Measurements from ENCODE around the gene AGBL4. TPM values are rescaled to one million over a fixed set of nuclear protein-coding genes. Genes with fewer than 3 reads are reported as not detected.

Gene AGBL4
- total and polyA plus RNA-seq, 2 of the 13 experiments (the other 11 are each of a cell fraction or from before 2014, with no cell fraction given) = not detected

DNA sequence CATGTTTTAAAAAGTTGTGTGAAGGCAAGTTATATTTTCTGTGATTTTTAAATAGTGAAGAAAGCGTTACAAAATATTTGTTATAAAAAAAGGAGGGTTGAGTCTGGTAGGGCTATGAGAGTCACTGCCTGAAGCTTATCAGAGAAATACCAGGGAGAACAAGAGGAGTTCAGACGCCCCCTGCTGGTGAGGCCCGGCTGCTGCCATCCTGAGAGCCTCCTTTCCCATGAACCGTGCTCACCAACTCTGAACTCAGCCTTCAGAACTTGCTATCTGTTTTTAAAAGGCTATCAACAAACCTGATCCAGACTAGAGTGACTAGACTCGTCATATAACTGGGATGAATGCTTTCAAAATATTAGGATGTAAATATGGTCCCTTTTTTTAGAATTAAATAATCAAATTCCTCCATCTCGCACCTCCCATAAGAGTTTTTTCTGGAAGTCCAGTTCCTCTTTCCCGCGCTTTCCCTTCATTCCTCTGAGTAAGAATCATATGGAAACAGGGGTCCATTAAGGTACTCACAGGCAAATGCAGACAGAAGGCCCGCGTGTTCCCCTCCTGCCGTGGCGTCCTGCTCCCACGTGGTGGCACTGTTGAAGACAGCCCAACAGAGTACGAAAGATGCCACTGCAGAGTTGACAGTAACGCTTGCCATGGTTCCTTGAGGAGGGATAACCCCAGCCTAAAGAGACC lies 1525.5 kb downstream of the AGBL4 start (continued):
- TF ChIP-seq, protein P1, sequence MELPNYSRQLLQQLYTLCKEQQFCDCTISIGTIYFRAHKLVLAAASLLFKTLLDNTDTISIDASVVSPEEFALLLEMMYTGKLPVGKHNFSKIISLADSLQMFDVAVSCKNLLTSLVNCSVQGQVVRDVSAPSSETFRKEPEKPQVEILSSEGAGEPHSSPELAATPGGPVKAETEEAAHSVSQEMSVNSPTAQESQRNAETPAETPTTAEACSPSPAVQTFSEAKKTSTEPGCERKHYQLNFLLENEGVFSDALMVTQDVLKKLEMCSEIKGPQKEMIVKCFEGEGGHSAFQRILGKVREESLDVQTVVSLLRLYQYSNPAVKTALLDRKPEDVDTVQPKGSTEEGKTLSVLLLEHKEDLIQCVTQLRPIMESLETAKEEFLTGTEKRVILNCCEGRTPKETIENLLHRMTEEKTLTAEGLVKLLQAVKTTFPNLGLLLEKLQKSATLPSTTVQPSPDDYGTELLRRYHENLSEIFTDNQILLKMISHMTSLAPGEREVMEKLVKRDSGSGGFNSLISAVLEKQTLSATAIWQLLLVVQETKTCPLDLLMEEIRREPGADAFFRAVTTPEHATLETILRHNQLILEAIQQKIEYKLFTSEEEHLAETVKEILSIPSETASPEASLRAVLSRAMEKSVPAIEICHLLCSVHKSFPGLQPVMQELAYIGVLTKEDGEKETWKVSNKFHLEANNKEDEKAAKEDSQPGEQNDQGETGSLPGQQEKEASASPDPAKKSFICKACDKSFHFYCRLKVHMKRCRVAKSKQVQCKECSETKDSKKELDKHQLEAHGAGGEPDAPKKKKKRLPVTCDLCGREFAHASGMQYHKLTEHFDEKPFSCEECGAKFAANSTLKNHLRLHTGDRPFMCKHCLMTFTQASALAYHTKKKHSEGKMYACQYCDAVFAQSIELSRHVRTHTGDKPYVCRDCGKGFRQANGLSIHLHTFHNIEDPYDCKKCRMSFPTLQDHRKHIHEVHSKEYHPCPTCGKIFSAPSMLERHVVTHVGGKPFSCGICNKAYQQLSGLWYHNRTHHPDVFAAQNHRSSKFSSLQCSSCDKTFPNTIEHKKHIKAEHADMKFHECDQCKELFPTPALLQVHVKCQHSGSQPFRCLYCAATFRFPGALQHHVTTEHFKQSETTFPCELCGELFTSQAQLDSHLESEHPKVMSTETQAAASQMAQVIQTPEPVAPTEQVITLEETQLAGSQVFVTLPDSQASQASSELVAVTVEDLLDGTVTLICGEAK (IDR thresholded peaks at IDR 0.05) = no peak
- TF ChIP-seq, protein P1 (CRISPR knock-in tag; IDR thresholded peaks at IDR 0.05) = no peak
- TF ChIP-seq YY1 (IDR thresholded peaks at IDR 0.05; ENCODE audit: insufficient read depth, insufficient replicate concordance, low read depth, low read length) (no peak), RFX3 (CRISPR knock-in tag; IDR thresholded peaks at IDR 0.05) (no peak), ZNF552 (CRISPR knock-in tag; IDR thresholded peaks at IDR 0.05; ENCODE audit: borderline replicate concordance) (no peak), TEAD3 (CRISPR knock-in tag; optimal IDR thresholded peaks at IDR 0.05; ENCODE audit: borderline replicate concordance) (peak; percentile 59), SOX5 (CRISPR knock-in tag; IDR thresholded peaks at IDR 0.05; ENCODE audit: borderline replicate concordance) (no peak), ZKSCAN8 (CRISPR knock-in tag; IDR thresholded peaks at IDR 0.05; ENCODE audit: borderline replicate concordance) (no peak), FOXA3 (CRISPR knock-in tag; IDR thresholded peaks at IDR 0.05) (no peak), ZNF720 (CRISPR knock-in tag; IDR thresholded peaks at IDR 0.05) (no peak), ZNF607 (CRISPR knock-in tag; IDR thresholded peaks at IDR 0.05; ENCODE audit: borderline replicate concordance) (no peak), CBX1 (IDR thresholded peaks at IDR 0.05; ENCODE audit: low read depth) (no peak), SUZ12 (IDR thresholded peaks at IDR 0.05; ENCODE audit: low read depth, low read length) (no peak), NFKBIZ (CRISPR knock-in tag; IDR thresholded peaks at IDR 0.05) (no peak), SP5 (CRISPR knock-in tag; IDR thresholded peaks at IDR 0.05; ENCODE audit: borderline replicate concordance, low read depth) (no peak), BRCA1 (CRISPR knock-in tag; IDR thresholded peaks at IDR 0.05) (no peak), RAD21 (CRISPR knock-in tag; IDR thresholded peaks at IDR 0.05) (peak; percentile 23; the same call in 1 of the 2 replicates)
- TF ChIP-seq, protein P2, sequence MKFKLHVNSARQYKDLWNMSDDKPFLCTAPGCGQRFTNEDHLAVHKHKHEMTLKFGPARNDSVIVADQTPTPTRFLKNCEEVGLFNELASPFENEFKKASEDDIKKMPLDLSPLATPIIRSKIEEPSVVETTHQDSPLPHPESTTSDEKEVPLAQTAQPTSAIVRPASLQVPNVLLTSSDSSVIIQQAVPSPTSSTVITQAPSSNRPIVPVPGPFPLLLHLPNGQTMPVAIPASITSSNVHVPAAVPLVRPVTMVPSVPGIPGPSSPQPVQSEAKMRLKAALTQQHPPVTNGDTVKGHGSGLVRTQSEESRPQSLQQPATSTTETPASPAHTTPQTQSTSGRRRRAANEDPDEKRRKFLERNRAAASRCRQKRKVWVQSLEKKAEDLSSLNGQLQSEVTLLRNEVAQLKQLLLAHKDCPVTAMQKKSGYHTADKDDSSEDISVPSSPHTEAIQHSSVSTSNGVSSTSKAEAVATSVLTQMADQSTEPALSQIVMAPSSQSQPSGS (CRISPR knock-in tag; IDR thresholded peaks at IDR 0.05) = no peak
- TF ChIP-seq, protein P3, sequence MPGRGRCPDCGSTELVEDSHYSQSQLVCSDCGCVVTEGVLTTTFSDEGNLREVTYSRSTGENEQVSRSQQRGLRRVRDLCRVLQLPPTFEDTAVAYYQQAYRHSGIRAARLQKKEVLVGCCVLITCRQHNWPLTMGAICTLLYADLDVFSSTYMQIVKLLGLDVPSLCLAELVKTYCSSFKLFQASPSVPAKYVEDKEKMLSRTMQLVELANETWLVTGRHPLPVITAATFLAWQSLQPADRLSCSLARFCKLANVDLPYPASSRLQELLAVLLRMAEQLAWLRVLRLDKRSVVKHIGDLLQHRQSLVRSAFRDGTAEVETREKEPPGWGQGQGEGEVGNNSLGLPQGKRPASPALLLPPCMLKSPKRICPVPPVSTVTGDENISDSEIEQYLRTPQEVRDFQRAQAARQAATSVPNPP (CRISPR knock-in tag; IDR thresholded peaks at IDR 0.05) = no peak
